Right renal pelvis (tissue), 4 donors: ENCODE data around the gene FBXL7. TPM values are rescaled to one million over a fixed set of nuclear protein-coding genes. Genes with fewer than 3 reads are reported as not detected.

ENCODE experiments used
- DNase-seq, 4 donors: peaks; one replicate each; pipeline ENCODE4 v3.0.0-alpha.2; 2013; ENCODE audit warnings: low read depth in 4 of 4, low spot score in 3 of 4, missing footprints in 1 of 4
- polyA plus RNA-seq, 4 donors: library from polyadenylated mRNA; unstranded; fragments of 120-200 nt; gene quantifications; one replicate each; pipeline ENCODE4 v1.2.1, GENCODE V29; 2013; ENCODE audit not compliant: insufficient read length in 4 of 4

Gene FBXL7
- polyA plus RNA-seq, 4 donors, result 25.9 to 30.1 (median 28.2) TPM

DNA sequence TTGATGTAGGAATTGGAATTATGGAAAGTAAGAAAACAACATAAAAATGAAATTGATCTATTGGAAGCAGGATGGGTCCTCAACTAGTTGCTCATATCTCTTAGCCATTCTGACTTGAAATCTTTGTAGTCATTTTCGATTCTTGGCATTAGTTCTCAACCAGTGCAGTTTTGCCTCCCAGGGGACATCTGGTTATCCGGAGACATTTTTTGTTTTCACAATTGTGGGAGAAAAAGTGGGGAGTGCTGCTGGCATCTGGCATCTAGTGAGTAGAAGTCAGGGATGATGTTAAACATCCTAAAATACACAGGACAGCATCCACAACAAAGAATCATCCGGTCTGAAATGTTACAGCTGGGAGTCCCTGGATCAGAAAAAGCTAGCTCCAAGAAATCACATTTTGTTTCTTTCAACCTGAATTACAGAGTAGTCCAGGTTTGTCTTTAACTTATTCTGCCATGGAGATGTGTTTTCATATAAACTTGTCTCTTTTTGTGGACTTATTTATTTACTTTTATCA, 74.9 kb downstream of the FBXL7 start:
- no peak for DNase-seq

DNA sequence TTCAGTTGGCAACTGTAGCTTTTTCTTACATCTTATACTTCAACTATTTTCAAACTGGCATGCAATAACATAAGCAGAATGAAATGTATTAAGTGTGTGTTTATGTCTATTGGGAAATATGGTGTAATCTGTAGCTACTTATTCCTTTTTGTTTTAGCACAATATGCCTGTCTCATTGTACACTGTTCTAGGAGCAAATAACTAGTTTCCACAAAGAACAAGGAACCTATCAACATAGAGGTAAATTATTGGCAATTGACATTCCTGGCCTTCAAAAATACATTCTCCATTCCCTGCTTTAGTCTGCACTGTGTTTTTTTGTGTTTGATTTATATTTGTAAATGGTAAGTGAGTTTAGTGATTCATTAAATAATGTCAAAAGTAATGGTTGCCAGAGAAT, 75.7 kb downstream of the FBXL7 start:
- DNase-seq, result no peak

DNA sequence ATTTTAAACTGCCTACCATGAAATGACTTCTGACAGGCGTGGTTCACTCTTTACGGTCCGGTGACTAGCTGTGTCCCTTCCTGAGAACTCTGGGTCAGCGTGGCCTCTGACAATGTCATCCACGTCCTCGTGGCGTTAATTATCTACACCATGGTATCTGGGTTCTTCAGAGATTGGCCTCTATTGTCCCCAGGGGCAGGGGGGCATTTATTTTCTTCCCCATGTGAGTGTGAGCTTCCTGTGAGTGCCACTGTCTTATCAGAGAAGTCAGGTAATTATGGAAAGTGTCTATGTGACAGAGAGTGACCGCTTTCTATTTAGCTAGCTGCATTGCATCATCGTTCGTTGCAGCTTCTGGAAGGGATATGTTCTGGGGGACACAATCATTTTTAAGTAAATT, 77.2 kb downstream of the FBXL7 start:
- no peak for DNase-seq

DNA sequence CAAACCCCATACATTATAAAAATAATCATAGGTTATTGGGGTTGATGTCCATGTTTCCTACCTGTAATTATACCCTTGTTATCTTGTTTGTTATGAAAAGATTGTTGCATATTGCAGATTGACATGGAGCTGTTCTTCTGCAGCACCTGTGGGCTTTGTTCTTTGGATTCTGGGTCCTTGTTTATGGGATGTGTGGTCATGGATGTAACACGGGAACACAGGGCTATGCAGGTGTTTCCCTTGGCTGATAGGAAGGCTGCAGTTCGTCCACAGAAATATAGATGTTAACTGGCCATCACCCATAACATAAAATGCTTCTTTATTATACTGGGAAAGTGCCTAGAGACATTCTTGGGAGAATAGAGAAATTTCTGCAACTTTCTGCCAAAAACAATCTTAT, 77.9 kb downstream of the FBXL7 start:
- DNase-seq, result no peak

DNA sequence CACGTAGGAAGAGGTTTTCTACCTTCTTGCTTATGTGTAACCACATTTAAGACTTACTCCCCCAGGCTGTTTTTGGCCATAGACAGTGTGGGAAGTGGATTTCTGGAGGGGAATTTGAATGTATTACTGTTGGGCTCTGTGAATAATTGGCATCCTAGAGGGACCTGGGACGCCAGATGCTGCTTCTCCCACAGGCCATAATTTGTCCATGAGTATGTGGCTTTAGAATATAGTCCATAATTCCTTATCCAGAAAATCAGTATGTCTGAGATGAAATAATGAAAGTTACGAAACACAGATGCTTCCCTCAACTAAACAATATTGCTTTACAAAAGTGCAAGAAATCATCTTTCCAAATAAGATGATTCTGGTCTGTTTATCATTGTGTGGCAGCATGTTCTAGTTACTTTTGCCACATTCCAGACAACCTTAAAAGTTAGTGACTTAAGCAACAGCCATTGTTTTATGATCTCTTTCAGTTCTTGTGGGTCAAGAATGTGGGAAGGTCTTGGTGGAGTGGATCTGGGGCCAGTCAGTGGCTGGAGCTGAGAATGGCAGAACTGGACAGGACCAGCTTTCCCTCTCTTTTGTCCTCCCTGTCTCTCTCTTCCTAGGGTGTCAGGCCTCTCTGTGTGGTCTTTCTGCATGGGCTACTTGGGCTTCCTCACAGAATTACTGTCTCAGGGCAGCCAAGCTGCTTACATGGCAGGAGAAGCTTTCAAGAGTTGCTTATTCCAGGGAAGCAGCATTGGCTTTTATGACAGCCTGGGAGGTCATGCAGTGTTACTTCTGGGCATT, 79.4 kb downstream of the FBXL7 start:
- no peak for DNase-seq

DNA sequence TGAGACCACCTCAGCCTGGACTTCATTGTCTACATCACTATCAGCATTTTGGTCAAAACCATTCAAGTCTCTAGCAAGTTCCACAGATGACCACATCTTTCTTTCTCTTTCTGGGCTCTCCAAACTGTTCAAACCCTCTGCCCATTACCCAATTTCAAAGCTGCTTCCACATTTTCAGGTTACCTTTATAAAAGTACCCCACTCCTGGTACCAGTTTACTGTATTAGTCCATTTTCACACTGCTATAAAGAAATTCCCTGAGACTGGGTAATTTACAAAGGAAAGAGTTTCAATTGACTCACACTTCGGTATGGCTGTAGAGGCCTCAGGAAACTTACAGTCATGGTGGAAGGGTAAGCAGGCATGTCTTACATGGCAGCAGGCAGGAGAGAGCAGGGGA, 84.5 kb downstream of the FBXL7 start:
- DNase-seq, result no peak

DNA sequence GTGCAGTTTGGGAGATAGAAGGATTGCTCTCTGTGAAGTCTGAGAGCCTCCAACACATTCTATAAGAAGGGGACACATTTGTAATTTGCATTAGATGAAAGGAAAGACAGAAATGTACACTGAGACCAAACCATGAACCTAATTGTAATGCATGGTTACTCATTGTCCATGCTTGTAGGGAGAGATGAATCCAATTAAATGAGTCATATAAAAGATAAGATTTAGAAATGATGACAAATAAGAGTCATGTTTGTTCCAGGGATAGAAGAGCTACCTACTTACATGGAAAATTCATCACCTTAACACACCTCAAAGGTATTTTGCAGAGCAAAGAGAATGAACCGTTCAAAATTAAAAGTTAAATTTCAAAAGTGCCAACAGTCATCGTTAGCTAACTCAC, 85.1 kb downstream of the FBXL7 start:
- no peak for DNase-seq

DNA sequence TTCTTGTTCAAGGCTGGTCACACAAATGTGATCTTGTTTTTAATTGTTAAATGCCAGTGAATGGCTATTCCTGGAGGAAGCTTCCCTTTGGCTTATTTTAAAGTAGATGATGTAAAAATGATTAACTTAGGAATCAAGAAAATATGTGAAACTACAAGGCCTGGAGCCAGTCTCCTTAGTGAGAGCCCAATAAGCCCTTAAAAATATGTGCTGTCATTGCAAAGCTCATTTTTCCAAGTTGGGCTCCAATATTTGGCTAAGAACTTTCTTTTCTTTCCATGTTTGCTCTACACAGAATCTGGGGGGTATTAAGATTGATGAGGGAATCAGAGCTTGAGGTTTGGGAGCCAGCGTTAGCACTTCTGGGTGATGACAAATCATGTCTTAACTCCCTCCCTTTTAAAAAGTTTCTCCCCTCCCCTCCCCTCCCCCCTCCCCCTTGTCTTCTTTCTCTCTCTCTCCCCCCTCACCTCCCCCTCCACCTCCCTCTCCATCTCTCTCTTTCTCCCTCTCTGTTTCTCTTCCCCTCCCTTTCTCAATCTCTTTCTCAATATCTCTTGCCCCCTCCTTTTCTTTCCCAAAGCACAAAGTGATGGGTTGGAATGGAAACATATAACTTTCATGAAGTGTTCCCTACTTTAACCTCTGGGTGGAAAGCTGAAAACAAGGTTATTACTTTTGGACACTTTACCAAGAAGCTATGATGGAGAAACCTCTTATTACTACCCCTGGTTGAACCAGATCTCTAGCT, 86.0 kb downstream of the FBXL7 start:
- no peak for DNase-seq

DNA sequence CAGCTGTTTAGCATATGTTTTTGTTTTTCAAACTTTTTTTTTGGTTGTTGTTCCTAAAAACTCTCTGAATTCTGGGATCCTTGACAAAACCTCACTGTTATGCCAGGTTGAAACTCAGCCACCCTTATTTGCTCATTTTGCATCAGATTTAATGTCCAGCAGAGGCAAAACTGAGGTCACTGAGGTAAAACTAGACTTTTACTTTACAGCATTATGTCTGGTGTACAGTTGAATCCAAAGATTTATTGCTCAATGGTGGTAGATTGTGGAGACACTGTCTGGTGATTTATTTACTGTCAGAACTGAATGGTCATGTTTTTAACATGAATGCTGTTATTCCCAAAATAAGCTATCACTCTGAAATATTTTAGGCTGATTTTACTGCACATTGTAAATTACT, 87.9 kb downstream of the FBXL7 start:
- no peak for DNase-seq

DNA sequence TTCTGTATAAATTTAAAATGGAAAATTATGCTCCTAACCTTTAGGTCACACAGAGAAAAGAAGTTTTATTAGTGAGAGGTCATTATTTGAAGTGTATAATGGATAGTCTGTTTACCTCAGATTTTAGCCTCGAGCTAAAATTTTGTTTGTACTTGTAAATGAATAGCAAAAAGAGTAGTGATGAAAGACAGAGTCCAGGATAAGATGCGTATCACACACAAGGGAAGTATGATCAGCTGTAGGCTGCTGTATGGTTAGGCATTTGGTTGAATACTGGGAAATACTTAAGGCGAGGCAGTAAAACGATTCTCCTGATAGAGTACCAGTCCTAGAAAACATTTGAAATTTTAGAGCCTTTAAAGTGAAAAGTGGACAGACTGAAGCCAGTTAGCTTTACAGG, 92.7 kb downstream of the FBXL7 start:
- DNase-seq, result no peak

DNA sequence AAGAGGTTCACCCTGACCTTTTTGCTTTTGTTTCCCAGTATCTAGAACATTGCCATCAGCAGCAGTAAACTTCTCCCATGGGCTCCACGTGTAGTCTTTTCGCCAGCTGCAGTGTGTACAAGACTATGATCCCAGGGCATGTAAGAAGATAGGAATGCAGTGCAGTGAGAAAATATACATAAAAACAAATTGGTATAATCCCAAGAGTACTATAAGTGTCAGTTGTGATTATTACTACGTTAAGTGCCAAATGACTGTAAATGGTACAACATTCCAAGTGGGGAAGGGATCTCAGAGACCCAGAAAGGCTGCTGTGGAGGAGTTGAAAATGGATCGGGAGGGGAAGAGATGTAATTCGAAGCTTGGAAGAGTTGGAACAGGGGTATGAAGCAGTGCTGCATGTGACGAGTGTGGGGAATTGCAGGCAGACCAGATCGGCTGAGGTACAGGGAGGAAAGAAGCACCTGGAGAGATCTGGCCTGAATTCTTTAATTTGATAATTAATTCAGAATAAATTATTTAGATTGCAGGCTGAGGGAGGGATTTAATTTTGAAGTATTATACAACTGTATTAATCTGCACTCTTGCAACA, 95.1 kb downstream of the FBXL7 start:
- DNase-seq, result peak in 1 of 4 donors; percentile 27

DNA sequence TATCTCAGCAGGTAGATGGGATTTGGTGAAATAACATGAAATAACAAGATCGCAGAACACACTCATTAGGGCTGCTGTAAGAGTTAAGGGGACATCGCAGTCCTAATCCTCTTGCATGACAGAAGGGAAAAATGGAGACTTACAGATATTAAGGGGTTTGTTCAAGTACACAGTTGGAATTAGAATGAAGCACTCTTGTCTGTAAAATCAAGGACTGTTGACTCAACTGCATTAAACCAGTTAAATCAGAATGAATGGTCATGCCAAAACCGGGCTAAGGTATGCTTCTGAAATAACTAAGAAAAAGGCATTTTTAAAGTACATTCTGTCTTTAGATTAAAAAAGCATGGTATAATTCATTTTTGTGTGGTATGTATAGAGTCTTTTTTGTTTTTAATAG, 95.9 kb downstream of the FBXL7 start:
- DNase-seq, result no peak

DNA sequence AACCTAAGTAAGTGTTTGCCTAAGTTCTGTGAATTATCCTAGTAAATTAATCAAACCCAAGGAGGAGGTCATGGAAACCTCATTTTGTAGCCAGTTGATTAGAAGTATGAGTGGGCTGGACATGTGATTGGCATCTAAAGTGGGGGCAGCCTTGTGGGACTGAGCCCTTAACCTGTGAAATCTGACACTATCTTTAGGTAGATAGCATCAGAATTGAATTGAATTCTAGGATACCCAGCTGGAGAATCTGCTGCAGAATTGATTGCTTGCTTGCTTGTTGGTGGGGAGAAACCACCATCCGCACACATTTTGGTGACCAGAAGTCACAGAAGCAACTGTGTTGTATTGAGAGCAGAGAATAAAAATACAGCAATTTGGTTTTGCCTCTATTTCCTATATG, 97.0 kb downstream of the FBXL7 start:
- DNase-seq, result no peak

DNA sequence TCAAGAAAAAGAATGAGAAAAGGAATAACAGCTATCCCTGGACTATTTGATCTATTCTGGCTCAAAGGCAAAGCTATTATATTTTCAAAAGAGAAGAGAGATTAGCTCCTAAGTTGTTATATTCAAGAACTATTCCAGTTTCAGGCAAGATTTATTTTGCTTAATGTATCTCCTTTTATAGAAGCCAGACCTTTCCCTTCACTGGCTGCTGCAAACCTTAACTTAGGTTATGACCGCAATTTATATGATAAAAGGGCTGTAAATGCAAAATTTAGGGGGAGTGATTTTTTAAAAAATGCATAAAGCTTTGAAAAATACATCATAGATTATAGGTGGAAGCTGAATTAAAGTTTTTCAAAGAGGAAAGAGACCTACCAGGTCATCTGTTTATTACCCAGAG, 97.8 kb downstream of the FBXL7 start:
- DNase-seq, result no peak

DNA sequence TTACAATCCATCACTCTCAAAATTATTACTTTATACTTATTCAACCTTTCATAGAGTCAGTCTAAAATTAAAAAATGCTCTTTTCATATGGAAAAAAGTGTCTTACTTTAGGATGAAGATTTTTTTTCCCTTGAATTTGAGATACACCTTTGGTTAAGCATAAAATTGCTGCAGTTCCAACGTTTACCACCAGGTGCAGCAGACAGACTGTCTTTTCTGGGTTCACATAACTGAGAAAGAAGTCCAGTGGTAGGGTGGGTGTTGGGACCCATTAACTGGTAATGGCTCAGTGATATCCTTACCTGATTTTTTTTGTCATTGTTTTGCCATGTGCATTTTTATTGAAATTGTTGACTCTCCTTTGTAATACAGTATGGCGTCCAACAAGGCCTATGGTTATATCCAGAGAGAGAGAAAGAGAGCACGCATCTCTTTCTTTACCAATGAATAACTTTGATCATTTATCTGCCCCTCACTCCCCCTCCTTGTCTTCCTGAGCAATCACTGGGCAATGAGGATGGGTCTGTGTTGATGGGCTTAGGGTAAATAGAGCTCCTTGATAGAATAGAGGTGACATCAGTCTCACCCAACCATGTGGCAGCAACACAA, 98.4 kb downstream of the FBXL7 start:
- DNase-seq, result no peak

DNA sequence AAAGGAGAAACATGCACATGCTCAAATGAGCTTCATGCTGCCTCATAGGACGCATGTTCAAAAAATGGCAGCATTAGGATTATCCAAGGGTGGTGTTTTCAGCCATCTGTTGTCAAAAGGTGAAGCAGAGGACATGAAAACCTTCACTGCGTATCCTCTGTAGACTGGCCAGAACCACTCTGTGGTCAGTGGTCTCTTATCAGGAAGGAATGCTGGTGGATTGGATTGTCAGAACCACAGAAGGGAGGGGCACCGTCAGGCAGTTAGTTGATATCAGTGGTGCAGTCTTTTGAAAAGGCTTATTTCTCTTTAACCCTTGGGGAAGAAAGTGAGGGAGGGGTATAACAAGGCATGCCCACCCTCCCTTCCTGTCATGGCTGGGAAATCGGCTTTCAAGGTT, 100.1 kb downstream of the FBXL7 start:
- no peak for DNase-seq

DNA sequence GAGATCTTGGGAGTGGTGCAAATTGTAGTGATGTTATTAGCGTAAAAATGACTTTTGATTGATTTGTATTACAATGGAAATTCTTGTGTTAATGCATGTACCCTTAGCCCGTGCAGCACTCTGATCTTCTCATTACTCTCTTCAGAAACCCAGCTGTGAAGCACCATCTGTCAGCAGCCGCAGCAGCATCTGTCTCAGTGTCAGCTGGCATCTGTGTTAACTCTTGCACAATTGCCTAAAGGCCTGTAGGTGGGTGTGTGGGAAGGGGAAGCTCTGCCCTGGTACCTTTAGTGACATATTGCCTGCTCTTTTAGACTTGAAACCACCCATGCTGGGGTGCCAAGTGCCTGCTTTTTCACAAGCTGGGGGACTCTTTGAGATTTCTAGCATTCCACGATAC, 101.3 kb downstream of the FBXL7 start:
- DNase-seq, result no peak

DNA sequence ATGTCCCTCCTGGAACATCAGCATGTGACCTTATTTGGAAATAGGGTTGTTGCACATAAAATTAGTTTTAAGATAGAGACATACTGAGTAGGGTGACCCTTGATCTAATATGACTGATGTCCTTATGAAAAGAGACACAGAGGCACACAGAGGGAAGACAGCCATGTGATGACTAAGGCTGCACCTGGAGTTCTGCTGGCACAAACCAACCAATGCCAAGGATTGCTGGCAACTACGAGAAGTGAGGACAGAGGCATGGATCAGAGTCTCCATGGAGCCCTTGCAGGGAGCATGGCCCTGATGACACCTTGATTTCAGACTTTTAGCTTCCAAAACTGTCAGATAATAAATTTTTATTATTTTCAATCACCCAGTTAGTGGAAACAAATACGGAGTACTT, 101.9 kb downstream of the FBXL7 start:
- DNase-seq, result no peak

DNA sequence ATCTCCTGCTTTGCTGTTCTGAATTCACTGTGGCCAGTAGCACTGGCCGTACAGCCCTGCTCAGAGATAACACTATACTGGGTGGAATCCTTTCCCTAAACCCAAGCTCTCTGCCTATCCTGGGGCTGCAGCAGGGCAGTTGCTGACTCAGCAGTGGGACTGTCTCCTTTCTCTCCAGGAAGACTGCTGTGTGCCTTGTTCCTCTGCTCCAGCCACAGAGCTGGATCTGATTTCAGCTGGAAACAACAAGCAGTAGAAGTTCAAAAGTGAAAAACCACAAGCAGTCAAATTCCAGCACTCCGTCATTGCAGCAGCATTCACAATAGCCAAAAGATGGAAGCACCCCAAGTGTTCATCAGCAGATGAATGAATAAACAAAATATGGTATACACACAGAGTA, 105.0 kb downstream of the FBXL7 start:
- no peak for DNase-seq

DNA sequence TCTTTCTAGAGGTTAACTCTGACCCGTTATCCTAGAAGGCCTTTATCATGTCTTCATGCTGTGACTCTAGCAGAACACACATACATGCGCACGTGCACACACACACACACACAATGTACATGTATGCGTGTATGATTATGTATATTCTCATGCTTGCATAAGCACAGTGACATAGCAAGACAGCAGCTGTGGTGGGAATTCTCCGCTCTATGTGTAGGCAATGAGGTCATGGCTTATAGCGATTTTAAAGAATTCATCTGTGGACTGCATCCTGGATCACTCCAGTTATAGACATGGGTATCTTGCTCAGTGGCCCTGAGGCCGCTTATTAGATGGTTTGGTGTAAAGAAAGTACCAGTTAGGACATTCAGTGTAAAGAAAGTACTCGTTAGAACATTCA, 106.2 kb downstream of the FBXL7 start:
- no peak for DNase-seq

DNA sequence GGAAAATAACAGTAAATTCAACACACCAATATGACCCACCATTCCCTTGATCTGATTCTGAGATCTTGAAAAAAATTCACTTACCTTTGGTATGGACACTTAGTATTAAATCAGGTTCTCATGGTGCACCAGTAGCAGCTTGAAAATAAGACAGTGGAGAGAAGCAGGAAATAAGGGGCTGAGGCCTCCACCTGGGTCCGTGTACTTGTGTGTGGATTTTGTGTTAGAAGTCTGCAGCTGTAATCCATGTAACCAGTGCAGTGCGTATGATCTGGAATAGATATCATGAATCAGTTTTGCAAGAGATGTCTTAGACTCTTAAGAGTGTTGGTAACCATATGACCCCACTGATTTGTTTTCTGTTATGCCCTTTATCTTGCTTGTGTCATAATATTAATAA, 107.1 kb downstream of the FBXL7 start:
- DNase-seq, result no peak
